HG03139 (cell line): Measurements from ENCODE around the gene ANKRD9.

Source experiments
- ATAC-seq: cut with Tn5 transposase; IDR thresholded peaks from one replicate; pipeline ENCODE4 v1.9.1; 2021; ENCODE audit not compliant: unreplicated experiment

Gene ANKRD9

DNA sequence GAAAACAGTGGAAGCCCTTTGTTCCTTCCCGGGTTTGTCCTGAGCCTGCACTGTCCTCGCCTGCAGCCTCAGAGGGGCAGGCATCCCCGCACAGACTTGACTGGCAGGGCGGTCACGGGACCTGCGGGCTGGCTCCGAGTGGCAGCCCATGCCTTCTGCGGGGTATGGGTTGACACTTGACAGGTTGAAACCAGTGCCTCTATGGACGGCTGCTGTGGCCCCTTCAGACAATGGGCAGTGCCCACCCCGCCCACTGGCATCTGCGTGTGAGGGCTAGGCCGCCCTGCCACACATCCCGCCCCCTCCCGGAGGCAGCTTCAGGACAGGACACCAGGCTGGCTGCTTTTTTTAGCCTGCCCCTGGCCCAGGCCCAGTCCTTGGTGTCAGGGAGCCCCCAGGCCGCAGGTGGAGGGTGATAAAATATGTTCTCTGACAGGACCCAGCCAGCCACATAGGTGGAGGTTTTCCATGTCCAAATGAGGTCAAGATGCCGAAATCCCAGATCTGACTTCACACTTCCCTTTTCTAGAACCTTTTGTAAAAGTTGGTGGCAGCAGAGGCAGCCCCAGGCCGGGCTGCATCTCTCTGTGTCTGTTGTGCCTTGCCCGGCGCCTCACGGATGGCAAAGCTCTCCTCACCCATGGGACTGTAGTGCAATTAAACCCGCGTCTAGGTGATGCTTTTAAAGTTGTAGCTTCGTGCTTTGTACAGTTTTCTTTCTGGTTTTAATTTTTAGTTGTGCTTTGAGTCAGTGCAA, 10.0 kb downstream of the ANKRD9 start:
- no peak for ATAC-seq

DNA sequence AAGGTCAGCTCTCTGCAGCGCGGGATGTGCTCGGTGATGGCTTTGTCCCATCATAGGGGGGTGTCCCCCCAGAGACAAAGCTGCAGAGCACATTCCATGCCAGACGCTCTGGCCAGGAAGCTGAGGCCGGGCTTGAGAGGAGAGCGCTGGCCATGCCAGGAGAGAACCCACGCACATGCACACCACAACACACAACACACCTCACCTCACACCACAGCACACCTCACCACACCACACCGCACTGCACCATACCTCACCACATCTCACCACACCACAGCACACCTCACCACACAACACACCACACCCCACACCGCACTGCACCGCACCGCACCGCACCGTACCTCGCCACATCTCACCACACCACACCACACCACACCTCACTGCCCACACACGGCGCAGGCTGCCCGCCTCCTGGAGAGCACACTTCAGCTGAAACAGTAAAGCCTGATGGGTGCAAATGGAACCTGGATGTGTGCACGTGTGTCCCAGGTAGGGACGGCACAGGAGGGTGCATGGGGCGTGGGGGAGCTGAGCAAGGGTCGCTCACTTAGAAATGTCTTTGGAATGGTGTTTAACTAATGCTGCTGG, 10.8 kb downstream of the ANKRD9 start:
- ATAC-seq: no peak

DNA sequence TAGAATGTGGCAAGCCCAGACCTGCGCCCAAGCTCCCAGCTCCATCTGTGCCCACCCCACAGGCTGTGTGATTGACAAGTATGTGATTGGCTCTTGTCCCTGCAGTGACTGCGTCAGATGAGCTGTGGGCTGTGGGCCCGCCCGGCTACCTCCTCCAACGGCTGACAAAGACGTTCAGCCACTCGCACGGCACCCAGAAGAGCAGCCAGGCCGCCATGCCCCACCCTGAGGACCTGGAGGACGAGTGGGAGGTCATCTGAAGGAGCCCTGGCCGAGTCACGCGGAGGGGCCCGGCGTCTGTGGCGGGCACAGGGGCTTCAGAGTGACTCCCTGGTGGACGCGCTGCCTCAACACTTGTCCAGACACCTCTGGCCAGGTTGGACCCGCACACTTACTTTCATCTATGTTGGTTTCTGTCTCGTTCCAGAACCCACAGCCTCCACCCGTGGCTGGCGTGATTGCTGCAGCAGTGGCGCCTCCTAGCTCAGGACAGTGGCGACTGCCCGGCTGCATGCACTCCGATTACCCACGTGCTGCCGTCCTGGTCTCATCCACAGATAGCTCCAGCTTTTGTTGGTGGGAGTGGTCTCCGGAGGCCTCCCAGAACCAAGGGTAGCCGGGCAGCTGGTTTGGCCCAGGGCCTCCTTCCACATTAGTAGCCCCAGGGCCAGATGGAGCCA, 11.4 kb downstream of the ANKRD9 start:
- no peak for ATAC-seq

DNA sequence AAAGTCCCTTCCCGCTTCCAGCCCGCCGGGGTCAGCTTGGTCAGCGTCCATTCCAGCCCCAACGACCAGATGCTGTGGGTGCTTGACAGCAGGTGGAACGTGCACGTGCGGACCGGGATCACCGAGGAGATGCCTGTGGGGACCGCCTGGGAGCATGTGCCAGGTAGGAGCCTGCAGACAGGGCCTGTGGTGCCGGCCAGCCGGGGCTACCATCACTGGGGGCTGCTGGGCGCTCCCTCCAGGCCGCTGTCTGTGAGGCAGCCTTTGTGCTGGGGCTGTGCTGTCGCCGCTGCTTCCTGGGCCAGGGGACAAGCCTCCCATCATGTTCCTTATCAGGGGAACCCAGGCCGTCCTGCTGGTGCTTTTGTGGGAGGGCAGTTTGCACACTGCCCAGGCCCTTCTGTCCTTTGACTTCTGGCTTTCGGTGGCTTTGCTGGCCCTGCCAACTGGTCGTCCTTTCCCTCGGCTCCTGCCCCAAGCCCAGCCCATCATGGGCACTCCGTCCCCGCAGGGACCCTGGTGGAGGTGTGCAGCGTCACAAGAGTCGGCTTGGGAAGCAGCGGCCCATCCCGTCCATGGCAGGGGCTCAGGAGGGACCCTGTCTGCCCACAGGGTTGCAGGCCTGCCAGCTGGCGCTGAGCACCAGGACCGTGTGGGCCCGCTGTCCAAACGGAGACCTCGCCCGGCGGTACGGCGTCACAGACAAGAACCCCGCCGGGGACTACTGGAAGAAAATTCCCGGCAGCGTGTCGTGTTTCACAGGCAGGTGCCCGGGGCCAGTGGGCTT, 12.4 kb downstream of the ANKRD9 start:
- ATAC-seq: no peak

DNA sequence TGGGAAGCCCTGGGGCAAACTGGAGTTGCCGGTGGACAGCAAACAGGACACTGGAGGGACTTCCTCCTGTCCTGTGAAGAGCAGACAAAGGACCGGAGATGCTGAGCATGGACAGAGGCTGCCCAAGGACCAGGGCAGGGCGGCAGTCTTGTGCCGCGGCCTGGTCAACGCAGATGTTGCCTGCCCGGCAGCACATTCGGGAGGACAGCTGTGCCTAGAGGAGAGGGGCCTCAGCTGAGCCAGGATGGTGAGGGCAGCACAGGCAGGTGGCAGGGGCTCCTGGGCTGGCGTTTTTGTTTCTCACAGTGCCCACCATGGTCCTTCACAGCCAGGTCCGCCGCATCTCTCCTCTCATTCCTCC, 13.3 kb downstream of the ANKRD9 start:
- ATAC-seq: no peak

DNA sequence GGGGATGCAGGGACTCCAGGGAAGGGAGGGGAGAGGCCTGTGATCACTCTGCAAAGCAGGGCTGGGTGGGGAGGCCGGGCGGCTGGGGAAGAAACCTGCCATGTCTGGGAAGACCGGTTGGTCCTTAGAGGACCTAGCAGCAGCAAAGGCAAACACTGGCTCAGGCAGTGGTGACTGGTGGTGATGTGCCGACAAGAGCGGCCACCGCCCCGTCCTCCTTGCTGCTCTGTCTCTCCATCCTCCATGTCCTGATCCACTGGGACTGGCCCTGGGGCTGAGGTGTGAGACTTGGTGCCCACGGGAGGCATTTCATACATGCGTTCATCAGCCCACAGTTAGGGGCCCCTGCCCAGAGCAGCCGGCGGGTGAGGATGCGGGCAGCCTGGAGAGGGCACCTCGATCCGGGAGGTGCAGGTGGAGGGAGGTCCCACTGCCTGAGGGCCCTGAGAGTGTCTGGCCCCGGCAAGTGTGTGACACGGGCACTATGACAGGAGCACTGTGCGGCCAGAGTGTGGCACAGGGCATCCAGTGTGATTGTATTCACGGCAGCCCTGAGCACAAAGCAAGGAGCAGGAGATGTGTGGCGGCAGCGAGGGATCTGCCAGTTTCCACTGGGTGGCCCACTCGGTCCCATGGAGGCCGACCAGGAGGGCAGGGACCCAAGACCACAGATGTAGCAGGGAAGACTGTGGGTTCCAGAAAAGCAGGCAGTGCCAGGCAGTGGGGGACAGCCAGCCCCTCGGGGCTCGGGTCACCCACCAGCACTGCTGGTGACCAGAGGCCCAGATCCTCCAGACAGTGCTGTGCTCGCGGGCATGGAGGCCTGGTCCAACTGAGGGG, 13.9 kb downstream of the ANKRD9 start:
- no peak for ATAC-seq

DNA sequence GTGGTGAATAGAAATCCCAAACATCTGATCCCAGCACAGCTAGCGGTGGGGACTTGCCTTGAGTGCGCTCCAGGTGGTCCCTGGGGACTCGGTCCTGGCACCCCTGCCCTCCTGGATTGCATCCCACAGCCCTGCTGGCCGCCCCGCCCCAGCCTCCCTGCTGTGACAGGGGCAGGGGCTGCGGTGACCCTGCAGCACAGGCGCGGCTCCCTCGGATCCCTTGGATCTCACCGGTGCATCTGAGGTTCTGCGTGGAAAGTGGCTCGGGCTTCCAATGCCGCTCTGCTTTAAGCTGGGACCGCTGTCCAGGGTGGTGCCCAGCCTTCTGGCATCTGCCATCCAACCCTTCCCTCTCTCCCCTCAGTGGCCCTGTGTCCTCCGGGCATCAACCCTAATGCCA, 16.0 kb downstream of the ANKRD9 start:
- ATAC-seq: no peak

DNA sequence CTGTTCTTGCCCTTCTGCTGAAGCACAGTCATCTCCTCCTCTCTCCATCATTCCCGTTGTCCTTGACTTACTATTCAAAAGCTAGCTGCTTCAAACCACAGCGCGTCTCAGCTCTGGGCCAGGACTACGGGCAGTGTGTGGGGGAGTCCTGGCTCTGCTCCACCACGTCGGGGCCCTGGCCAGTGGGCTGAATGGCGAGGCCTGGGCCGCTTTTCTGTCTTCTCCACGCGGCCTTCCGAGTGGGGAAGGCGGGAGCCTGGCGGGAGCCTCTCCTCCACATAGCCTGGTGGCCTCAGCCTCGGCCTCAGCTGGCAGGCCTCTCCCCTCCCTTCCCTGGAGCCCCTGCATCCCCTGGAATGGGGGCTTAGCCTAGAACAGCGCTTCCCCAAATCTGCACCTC, 16.5 kb downstream of the ANKRD9 start:
- no peak for ATAC-seq

DNA sequence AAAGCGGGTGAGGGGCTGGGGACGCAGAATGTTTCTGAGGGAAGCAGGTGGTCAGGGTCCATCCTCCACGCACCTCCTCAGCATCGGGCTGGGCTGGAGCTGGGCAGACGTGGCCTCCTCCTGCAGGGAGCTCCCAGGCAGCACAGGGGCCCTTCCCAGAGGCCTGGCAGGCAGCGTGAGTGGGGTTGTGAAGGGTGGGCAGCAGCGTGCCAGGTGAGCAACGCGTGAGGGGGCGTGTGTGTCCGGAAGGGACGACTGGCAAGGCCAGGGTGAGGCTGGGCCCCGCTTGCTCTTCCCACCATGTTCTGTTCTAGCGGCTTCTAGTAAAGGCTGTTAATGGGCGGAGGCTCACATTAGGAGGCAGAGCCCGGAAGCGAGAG, 17.1 kb downstream of the ANKRD9 start:
- ATAC-seq: no peak

DNA sequence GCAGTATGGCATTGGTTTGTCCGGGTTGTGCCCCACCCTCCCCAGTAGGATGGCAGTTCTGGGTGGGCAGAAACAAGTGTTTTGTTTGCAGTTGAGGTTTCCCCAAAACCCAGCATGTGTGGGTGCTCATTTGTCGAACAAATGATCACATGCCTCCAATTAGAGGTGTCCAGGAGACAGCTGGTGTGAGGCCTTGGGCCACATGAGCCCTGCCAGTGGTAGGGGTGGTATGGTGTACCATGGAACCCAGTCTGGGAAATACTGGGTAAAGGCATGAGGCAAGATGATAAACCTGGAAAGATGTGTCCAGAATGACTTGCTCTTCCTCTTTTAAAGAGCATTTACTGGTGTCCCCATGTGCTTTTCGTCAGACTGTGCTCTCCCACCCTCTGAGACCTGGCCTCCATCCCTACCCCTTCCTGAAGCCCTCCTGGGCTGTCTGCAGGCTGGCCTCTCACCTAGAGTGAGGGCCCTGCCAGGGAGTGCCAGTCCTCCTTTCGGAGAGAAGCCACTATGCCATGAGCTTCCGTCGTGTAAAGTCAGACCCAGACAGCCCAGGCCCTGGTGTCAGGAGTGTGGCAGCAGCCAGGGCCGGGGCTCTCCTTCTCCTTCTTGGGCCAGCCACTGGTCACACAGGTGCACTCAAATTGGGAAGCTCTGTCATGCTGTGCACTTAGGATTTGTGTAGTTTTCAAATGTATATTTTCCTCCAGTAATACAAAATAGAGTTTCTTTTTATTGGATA, 17.6 kb downstream of the ANKRD9 start:
- ATAC-seq: no peak

DNA sequence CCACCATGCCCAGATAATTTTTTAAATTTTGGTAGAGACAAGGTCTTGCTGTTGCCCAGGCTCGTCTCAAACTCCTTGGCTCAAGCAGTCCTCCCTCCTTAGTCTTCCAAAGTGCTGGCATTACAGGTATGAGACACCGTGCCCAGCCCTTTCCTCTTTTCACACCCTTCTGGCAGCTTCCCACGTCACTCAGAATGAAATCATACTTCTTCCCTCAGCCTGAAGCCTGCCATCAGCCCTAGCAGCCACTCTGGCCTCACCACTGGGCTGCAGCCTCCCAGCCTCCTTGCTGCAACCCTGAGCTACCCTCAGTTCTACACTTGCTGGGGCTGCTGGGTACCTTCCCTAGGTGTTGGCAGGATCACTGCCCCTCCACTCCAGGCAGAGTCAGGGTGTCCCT, 18.2 kb downstream of the ANKRD9 start:
- no peak for ATAC-seq

DNA sequence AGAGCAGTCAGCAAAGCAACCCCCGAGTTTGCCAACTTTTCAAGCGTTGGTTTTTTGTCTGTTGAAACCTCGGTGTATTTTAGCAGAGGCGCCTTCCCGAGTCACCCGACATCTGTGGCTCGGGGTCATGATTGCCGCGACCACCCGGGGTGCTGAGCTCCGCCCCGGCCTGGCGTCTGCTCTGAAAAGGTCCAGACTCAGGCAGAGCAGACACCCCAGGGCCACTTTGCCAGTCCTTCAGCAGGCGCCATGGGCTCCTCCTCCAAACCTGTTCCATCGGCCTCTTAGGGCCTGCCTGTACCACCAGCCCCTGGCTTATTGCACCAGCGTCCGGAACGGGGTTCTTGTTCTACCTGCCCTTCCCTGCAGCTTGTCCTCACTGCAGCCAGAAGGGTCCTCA, 19.1 kb downstream of the ANKRD9 start:
- no peak for ATAC-seq

DNA sequence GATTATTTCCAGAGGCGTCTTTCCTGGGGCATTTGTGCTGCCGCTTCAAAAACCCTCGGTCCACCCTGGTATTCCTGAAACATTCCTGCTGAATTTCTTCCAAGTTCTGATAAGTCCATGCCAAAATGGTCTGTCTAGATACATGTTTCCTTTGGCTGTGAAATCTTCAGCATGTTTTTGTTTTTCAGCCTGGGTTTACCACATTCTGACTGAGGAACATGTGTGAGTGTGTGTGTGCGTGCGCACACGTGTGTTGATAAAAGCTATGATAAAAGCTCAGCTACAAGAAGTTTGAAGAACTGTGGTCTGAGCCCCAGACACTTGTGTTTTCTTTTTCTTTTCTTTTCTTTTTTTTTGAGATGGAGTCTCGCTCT, 22.4 kb downstream of the ANKRD9 start:
- no peak for ATAC-seq

DNA sequence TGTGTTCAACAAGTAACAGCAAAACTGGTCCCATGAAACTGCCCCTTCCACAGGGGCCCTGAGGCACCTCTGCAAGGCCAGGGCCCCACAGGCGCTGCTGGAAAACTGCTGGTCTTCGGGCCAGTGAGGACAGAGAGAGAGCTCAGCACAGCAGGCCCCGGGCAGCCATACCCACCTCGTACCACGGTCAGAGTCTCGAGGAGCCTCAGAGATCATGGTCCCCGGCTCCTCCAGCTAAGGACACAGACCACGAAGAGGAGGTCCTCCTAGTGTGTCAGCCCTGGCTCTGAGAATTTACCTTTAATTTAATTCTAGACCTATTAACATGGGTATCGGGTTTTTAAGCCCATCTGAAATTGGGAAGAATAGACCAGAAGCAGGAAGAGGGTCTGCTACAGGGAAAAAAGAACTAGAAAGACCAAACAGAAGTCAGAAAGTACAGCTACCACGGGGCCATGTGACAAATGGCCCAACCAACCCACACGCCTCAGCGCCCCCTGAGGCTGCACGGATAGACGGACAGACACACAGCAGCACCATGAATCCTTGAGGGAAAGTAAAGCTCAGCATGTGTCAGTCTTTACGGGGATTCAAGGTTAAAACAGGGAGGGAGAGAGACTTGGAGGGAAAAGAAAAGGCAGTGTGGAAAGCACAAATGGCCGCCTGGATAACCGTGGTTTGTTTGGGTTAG, 22.9 kb downstream of the ANKRD9 start:
- ATAC-seq: no peak

DNA sequence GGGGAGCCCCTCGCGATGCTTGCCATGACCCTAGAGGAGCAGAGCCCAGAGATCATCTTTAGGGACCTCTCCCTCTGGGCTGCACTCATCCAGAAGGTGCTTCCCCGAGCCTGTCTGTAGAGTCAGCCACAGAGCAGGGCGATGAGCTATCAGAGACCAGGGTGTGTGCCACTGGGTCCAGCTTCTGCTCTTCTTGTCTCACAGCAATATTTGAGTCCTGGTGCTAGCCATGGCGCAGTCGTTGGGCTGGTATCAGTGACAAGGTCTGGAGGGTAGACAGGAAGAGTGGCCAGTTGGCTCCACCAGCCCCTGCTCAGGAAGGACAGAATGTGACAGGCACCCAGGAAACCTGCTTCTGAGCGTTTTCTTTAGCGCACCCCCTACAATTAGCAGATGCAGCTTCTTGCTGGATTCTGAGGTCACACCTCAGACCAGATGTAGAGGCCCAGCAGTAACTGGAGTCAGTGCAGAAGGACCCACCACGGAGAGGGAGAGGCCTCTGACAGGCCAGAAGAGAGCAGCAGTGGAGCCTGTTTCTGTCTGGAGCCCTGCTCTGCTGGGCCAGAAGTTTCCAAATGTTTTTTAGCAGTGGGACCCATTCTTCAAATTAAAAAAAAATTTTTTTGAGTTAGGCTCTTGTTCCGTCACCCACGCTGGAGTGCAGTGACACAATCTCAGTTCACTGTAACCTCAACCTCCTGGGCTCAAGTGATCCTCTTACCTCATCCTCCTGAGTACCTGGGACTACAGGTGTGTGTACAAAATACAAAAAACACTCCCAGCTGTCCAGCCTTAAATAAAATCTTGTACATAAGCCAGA, 23.7 kb downstream of the ANKRD9 start:
- no peak for ATAC-seq

DNA sequence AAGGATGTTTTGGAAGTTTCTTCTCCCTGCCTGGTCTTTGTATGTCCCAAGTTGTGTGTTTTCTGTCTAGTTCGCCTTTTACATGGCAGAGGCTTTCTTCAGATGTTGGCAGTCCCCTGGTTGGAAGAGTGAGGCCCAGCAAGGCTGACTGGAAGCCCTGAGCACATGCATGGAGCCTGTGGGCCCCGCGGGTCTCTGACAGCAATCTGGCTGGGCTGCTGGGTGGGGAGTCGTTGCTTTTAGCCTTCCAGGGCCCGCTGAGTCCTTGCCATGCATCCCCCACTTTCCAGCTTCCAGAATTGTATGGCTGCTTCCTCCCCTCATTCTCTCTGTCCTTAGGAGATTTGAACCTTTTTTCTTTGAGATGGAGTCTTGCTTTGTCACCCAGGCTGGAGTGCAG, 25.3 kb downstream of the ANKRD9 start:
- no peak for ATAC-seq

DNA sequence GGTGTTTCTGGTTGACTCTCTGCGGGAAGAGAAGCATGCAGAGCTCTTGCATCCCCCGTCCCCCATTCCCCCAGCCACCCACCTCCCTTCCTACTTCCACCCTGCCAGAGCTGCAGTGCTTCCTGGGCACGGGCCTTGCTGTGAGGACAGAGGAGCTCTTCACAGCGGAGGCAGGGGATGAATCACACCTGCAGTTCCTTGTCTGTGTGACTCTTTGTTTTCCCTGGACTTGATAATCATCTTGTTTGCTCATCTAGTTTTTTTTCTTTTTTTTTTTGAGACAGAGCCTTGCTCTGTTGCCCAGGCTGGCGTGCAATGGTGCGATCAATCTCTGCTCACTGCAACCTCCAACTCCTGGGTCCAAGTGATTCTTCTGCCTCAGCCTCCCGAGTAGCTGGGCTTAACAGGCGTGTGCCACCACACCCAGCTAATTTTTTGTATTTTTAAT, 27.8 kb downstream of the ANKRD9 start:
- no peak for ATAC-seq

DNA sequence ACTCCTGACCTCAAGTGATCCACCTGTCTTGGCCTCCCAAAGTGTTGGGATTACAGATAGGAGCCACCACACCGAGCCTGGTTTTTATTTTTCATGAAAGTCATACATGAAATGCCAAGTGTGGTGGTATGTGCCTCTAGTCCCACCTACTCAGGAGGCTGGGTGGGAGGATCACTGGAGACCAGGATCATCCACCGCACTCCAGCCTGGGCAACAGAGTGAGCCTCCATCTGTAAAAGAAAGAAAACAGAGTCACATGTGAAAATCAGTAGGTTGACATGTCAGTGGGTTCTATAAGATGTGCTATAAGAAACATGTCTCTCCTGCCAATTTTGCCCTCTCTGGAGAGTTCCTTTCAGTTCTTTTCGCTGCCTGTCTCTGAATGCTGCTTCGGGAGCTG, 28.2 kb downstream of the ANKRD9 start:
- ATAC-seq: no peak

DNA sequence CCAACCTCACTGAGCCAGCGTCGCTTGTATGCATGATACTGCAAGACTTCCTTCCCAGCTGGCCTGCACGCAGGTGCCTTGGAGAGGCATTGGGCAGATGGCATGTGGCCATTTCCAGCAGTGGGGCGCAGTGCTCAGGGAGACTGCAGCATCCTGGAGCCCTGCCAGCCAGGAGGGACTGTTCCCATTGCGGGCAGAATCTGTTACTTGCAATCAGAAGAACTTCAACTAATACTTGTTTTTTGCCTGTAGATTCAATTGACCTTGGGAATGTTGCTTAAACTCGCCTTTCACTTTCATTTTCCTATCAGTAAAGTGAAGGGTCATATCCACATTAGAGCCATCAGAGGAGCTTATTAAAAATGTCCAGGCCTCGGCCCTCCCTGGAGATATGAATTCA, 29.8 kb downstream of the ANKRD9 start:
- ATAC-seq: no peak
